ENCODE results near the gene GALNT10.

The GALNT10 gene

GRCh38 chr5:154205441-154206117 lies 15.0 kb downstream of the GALNT10 start:
- no peak for TF ChIP-seq CTCF (IDR thresholded peaks at IDR 0.05; ENCODE audit: borderline replicate concordance, insufficient read depth, low read depth, low read length)
- no peak overlapping the region for H3K4me3 ChIP-seq (ENCODE audit: low read depth, low read length)

GRCh38 chr5:154206311-154206710 lies 15.8 kb downstream of the GALNT10 start:
- no peak for TF ChIP-seq CTCF (IDR thresholded peaks at IDR 0.05; ENCODE audit: borderline replicate concordance, insufficient read depth, low read depth, low read length)
- no peak overlapping the region for H3K4me3 ChIP-seq (ENCODE audit: low read depth, low read length)

DNA sequence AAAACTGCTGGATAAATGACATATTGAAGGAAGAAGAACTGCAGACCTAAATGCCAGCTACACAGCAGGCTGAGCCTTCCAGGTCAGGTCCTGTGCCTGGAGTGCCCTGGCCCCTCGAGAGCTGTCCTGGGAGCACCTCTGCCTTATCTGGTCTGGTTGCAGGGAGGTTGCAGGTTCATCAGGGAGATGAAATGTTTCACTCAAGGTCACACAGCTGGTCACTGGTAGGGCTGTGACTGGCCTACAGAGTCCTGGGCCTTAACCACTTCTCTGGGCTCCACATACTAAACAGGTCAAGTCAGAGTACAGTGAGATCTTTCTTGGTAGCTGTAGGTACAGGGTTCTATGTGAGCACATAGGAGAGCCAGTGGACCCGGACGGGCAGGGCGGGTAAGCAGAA lies 16.7 kb downstream of the GALNT10 start:
- no peak overlapping the region for H3K4me3 ChIP-seq (ENCODE audit: low read depth, low read length)
- no peak for TF ChIP-seq CTCF (IDR thresholded peaks at IDR 0.05; ENCODE audit: borderline replicate concordance, insufficient read depth, low read depth, low read length)

DNA sequence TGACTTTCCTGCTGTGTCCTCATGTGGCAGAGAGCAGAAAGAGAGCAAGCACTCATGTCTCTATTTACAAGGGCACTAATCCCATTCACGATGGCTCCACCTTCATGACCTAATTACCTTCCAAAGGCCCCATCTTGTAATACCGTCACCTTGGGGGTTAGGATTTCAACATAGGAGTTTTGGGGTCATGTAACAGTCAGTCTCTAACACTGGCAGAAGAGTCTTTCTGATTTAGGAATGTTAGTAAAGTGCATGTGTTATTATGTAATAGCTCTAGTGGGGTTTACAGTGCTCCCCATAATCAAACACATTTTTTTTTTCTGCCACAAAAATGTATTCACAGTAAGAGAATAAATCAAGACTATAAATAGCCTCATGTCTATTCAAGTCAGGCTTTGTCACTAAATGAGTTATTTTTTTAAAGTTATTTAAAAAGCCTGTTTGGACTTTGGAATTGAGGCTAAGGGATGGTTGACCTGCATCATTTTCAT lies 19.1 kb downstream of the GALNT10 start:
- no peak for TF ChIP-seq CTCF (IDR thresholded peaks at IDR 0.05; ENCODE audit: borderline replicate concordance, insufficient read depth, low read depth, low read length)
- H3K4me3 ChIP-seq (ENCODE audit: low read depth, low read length), result no peak overlapping the region

- no peak overlapping the region for H3K4me3 ChIP-seq (ENCODE audit: low read depth, low read length)
- no peak for TF ChIP-seq CTCF (IDR thresholded peaks at IDR 0.05; ENCODE audit: borderline replicate concordance, insufficient read depth, low read depth, low read length)
Observed at GRCh38 chr5:154210163-154210562, 19.6 kb downstream of the GALNT10 start.

DNA sequence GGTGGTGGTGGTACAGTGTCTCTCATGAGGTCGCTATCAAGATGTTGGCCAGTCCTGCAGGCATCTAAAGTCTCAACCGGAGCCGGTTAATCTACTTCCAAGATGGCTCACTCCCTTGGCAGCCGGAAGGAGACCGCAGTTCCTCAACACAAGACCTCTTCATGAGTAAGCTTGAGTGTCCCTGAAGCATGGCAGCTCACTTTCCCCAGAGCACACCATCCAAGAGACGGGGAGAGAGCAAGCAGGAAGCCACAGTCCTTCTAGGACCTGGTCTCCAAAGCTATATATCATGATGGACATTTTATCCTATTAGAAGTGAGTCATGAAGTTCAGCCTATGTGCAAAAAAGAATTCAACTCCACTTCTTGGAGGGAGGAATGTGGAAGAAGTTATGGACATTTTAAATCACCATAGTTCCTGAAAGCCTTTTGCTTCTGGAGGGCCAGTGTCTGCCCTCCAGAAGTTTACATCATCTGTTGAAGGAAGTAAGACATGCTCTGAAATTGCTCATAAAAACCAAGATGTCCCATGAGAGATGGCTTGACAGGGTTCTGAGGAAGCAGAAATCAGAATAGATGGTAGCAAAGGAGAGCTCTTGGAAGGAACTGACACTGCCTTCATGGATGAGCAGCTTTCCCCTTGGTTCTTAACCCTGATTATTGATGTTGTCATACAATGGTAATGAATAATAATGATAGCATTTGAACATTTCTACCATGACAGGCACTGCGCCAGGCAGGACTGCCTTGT lies 21.3 kb downstream of the GALNT10 start:
- no peak overlapping the region for H3K4me3 ChIP-seq (ENCODE audit: low read depth, low read length)
- TF ChIP-seq CTCF (IDR thresholded peaks at IDR 0.05; ENCODE audit: borderline replicate concordance, insufficient read depth, low read depth, low read length), result no peak

DNA sequence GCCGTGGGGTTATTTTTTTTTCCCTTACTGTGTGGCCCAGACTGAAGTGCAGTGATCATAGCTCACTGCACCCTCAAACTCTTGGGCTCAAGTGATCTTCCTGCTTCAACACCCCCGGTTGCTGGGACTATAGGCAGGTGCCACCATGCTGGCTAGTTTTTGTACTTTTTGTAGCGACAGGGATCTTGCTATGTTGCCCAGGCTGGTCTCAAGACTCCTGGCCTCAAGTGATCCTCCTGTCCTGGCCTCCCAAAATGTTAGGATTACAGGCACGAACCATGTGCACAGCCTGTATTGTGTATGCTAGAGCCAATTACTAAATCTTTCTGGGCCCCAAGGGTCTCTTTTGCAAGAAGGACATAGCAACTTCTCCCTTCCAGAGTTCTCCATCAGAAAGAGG lies 23.1 kb downstream of the GALNT10 start:
- no peak overlapping the region for H3K4me3 ChIP-seq (ENCODE audit: low read depth, low read length)
- no peak for TF ChIP-seq CTCF (IDR thresholded peaks at IDR 0.05; ENCODE audit: borderline replicate concordance, insufficient read depth, low read depth, low read length)

Measured in GM12875 (cell line).